Measurements from ENCODE around the gene MAOA.

GRCh38 chrX:43679058-43679457 is 23.0 kb downstream of the MAOA start:
- no peak for TF ChIP-seq CTCF (IDR thresholded peaks at IDR 0.05)
- no peak for TF ChIP-seq POLR2A (IDR thresholded peaks at IDR 0.05)
